ENCODE data around the gene PEX10. TPM values are rescaled to one million over a fixed set of nuclear protein-coding genes. Genes with fewer than 3 reads are reported as not detected.
"Not testable (repeated sequence)": the region's sequence is repeated elsewhere in the genome, so short reads cannot be mapped to it uniquely, and the experiment has no call there.

The PEX10 gene
- total RNA-seq, result 10 to 100 TPM; 27.6 to 44.7 (median 37.8) TPM

GRCh38 chr1:2412395-2412772, at the start of gene PEX10:
TSS of gene PEX10 (minus strand) at chr1:2412564. CDS start at chr1:2412502, 62 bp downstream.
- peak in 1 of 5 experiments; percentile 31 for TF ChIP-seq CTCF (IDR thresholded peaks at IDR 0.05)
- peak; percentile 69 to 92 for TF ChIP-seq EP300 (IDR thresholded peaks at IDR 0.05)
- TF ChIP-seq POLR2A (IDR thresholded peaks at IDR 0.05), result peak in 1 of 2 donors; percentile 58
- Histone ChIP-seq H3K4me3 (peak within 1 kb of the TSS; percentile 66 to 86 (median 79)), H3K9me3 (no peaks in the 10 kb centered on the region), H3K36me3 (peaks cover 0 to 32% (median 0%) of the 10 kb centered on the region in 3 donors), H3K27ac (peak within 1 kb of the TSS; percentile 76 to 93 (median 92)), H3K27me3 (peaks cover 0 to 23% of the 10 kb centered on the region in 2 donors), H3K4me1 (peaks cover 0 to 38% (median 24%) of the 10 kb centered on the region in 4 donors)
- 0% methylated on average over 33 of the region's 55 CpGs; no CpG with 5 or more reads in 1 of the 2 donors for WGBS, 2 donors
- peak; percentile 93 to 97 for DNase-seq (ENCODE audit: low spot score in 2 of 2)

- Histone ChIP-seq H3K9me3 (no peaks in the 10 kb centered on the region), H3K27ac (no peak overlapping the region), H3K36me3 (no peaks in the 10 kb centered on the region), H3K4me1 (peaks cover 0 to 8% (median 0%) of the 10 kb centered on the region in 4 donors), H3K4me3 (no peak overlapping the region), H3K27me3 (peaks cover 0 to 73% of the 10 kb centered on the region in 2 donors)
- TF ChIP-seq POLR2A (IDR thresholded peaks at IDR 0.05) (no peak), EP300 (IDR thresholded peaks at IDR 0.05) (no peak), CTCF (IDR thresholded peaks at IDR 0.05) (no peak)
- 56 to 57% methylated on average over 8 to 15 of the region's 18 CpGs for WGBS, 2 donors
- DNase-seq (ENCODE audit: low spot score in 2 of 2), result no peak
Observed at GRCh38 chr1:2460996-2461751, 48.8 kb upstream of the PEX10 start.

GRCh38 chr1:2460203-2460602, 47.8 kb upstream of the PEX10 start:
- H3K36me3 ChIP-seq, result no peaks in the 10 kb centered on the region
- no peaks in the 10 kb centered on the region for H3K9me3 ChIP-seq
- TF ChIP-seq CTCF (IDR thresholded peaks at IDR 0.05) (no peak), POLR2A (IDR thresholded peaks at IDR 0.05) (no peak), EP300 (IDR thresholded peaks at IDR 0.05) (no peak)
- no peak overlapping the region for H3K4me3 ChIP-seq
- DNase-seq (ENCODE audit: low spot score in 2 of 2), result no peak
- H3K4me1 ChIP-seq, result peaks cover 0 to 8% (median 0%) of the 10 kb centered on the region in 4 donors
- no peak overlapping the region for H3K27ac ChIP-seq
- 53 to 65% methylated on average over 8 of the region's 8 CpGs for WGBS, 2 donors
- peaks cover 0 to 73% of the 10 kb centered on the region in 2 donors for H3K27me3 ChIP-seq

GRCh38 chr1:2459757-2460156, 47.4 kb upstream of the PEX10 start:
- no peak overlapping the region for H3K4me3 ChIP-seq
- no peak for TF ChIP-seq POLR2A (IDR thresholded peaks at IDR 0.05)
- TF ChIP-seq CTCF (IDR thresholded peaks at IDR 0.05), result no peak
- TF ChIP-seq EP300 (IDR thresholded peaks at IDR 0.05), result no peak

GRCh38 chr1:2459102-2459753, 46.9 kb upstream of the PEX10 start:
- H3K4me3 ChIP-seq; H3K27ac ChIP-seq; H3K4me1 ChIP-seq; DNase-seq (ENCODE audit: low spot score in 2 of 2); H3K36me3 ChIP-seq; H3K9me3 ChIP-seq: not testable (repeated sequence)
- peaks cover 0 to 72% of the 10 kb centered on the region in 2 donors for H3K27me3 ChIP-seq
- WGBS, 2 donors, result 78 to 83% methylated on average over 15 to 16 of the region's 16 CpGs

More at GRCh38 chr1:2459757-2460156, 47.4 kb upstream of the PEX10 start:
- no peak for DNase-seq (ENCODE audit: low spot score in 2 of 2)
- Histone ChIP-seq H3K27ac (no peak overlapping the region), H3K4me1 (peaks cover 0 to 8% (median 0%) of the 10 kb centered on the region in 4 donors), H3K27me3 (peaks cover 0 to 72% of the 10 kb centered on the region in 2 donors), H3K36me3 (no peaks in the 10 kb centered on the region), H3K9me3 (no peaks in the 10 kb centered on the region)
- 44 to 58% methylated on average over 12 to 22 of the region's 23 CpGs for WGBS, 2 donors
